H1 (cell line): Measurements from ENCODE around the gene B3GAT1. TPM values are rescaled to one million over a fixed set of nuclear protein-coding genes. Genes with fewer than 3 reads are reported as not detected.
"Not testable (repeated sequence)": the region's sequence is repeated elsewhere in the genome, so short reads cannot be mapped to it uniquely, and the experiment has no call there.

Source experiments
- CTCF ChIA-PET: fragments of 300-600 bp; sonication (Branson Sonifier 250); formaldehyde crosslinking; loops from one replicate; lab custom pipeline; 2021; ENCODE audit not compliant: partially characterized antibody; lab: Charles Lee
- POLR2A ChIA-PET: fragments of 300-600 bp; sonication (Branson Sonifier 250); formaldehyde crosslinking; loops from one replicate; lab custom pipeline; 2021; ENCODE audit warnings: inconsistent platforms; ENCODE audit not compliant: partially characterized antibody; lab: Charles Lee
- DNase-seq, 2 experiments: peaks; one replicate each; pipeline versions ENCODE4 v3.0.0 to v3.0.0-alpha.2; 2010 to 2022; ENCODE audit warnings: low spot score in 2 of 2, low read depth in 1 of 2, mixed read lengths in 1 of 2
- FAIRE-seq: peaks from 2 replicates; lab custom pipeline; 2011; peaks lifted over from hg19 to GRCh38; lab: Jason Lieb, UNC
- H2AFZ ChIP-seq: 2 replicates; pipeline ENCODE4 v1.8.1; 2012; ENCODE audit warnings: low read length, inconsistent platforms
- H2AK5ac ChIP-seq: 2 replicates; pipeline ENCODE4 v1.6.1; 2013; ENCODE audit warnings: low read depth, low read length
- H2BK120ac ChIP-seq: replicated peaks from 2 replicates; pipeline ENCODE3; 2013; ENCODE audit warnings: low read depth, low read length, inconsistent platforms
- H2BK12ac ChIP-seq: 2 replicates; pipeline ENCODE4 v1.6.1; 2013; ENCODE audit warnings: low read depth, low read length
- H2BK15ac ChIP-seq: 2 replicates; pipeline ENCODE4 v1.6.1; 2013; ENCODE audit warnings: low read length
- H2BK20ac ChIP-seq: 2 replicates; pipeline ENCODE4 v1.6.1; 2013; ENCODE audit warnings: low read length
- H2BK5ac ChIP-seq: 2 replicates; pipeline ENCODE4 v1.6.1; 2013; ENCODE audit warnings: low read depth, low read length
- H3K14ac ChIP-seq: 2 replicates; pipeline ENCODE4 v1.6.1; 2013; ENCODE audit warnings: inconsistent platforms; ENCODE audit not compliant: insufficient read length
- H3K18ac ChIP-seq: 2 replicates; pipeline ENCODE4 v1.6.1; 2013; ENCODE audit warnings: low read length; ENCODE audit errors: extremely low read depth
- H3K23ac ChIP-seq: 2 replicates; pipeline ENCODE4 v1.6.1; 2013; ENCODE audit warnings: inconsistent platforms; ENCODE audit not compliant: insufficient read length
- H3K23me2 ChIP-seq: 2 replicates; pipeline ENCODE4 v1.6.1; 2013; ENCODE audit warnings: low read depth, low read length
- H3K27ac ChIP-seq: 2 replicates; pipeline ENCODE4 v1.6.1; 2011; ENCODE audit warnings: low read depth, low read length, inconsistent platforms
- H3K27me3 ChIP-seq, 4 experiments: replicated peaks in 1 of 4; 1 replicate in 1 of 4; 2 replicates in 3 of 4; pipeline versions ENCODE4 v1.6.1 to v1.8.1; 2011 to 2013; ENCODE audit warnings: low read length in 3 of 4, mild to moderate bottlenecking in 3 of 4, inconsistent platforms in 2 of 4, mixed read lengths in 2 of 4, moderate library complexity in 1 of 4; ENCODE audit not compliant: control insufficient read depth in 3 of 4, insufficient read depth in 3 of 4; ENCODE audit errors: extremely low read depth in 1 of 4
- H3K36me3 ChIP-seq, 4 experiments: 2 replicates each; pipeline versions ENCODE4 v1.6.1 to v1.8.1; 2011 to 2013; ENCODE audit warnings: mild to moderate bottlenecking in 4 of 4, low read length in 3 of 4, moderate library complexity in 2 of 4, control low read depth in 1 of 4, inconsistent platforms in 1 of 4; ENCODE audit not compliant: insufficient read depth in 4 of 4, control insufficient read depth in 2 of 4
- H3K4ac ChIP-seq: replicated peaks from 2 replicates; pipeline ENCODE3; 2013; ENCODE audit warnings: low read length, low read depth, mixed read lengths, inconsistent platforms; ENCODE audit not compliant: insufficient read length
- H3K4me1 ChIP-seq, 4 experiments: replicated peaks in 1 of 4; 1 replicate in 1 of 4; 2 replicates in 3 of 4; pipeline versions ENCODE4 v1.6.1 to v1.8.1; 2011 to 2013; ENCODE audit warnings: low read length in 3 of 4, inconsistent platforms in 2 of 4, mixed read lengths in 1 of 4; ENCODE audit not compliant: insufficient read depth in 4 of 4, control insufficient read depth in 3 of 4
- H3K4me2 ChIP-seq, 2 experiments: 2 replicates each; pipeline versions ENCODE4 v1.6.1 to v1.8.1; 2011 to 2013; ENCODE audit warnings: low read depth in 2 of 2, low read length in 2 of 2, control low read depth in 1 of 2, inconsistent platforms in 1 of 2, mild to moderate bottlenecking in 1 of 2; ENCODE audit not compliant: insufficient read depth in 1 of 2
- H3K4me3 ChIP-seq, 4 experiments: fragments of 200-600, 300-600 bp in 1 of 4; sonication (generic), shearing (Covaris generic), sonication (Bioruptor Twin) in 1 of 4; 2 replicates each; pipeline versions ENCODE4 v1.5.1 to v1.8.1; 2011 to 2016; ENCODE audit warnings: low read length in 4 of 4, low read depth in 3 of 4, control low read depth in 2 of 4, inconsistent platforms in 2 of 4, mild to moderate bottlenecking in 2 of 4, mixed read lengths in 1 of 4, moderate library complexity in 1 of 4; ENCODE audit not compliant: insufficient read depth in 2 of 4; ENCODE audit errors: extremely low read depth in 1 of 4
- H3K56ac ChIP-seq: replicated peaks from 2 replicates; pipeline ENCODE3; 2013; ENCODE audit warnings: low read depth, mild to moderate bottlenecking, mixed read lengths, low read length, inconsistent platforms; ENCODE audit not compliant: insufficient read length
- H3K79me1 ChIP-seq: 2 replicates; pipeline ENCODE4 v1.6.1; 2013; ENCODE audit warnings: low read depth, low read length, control low read depth
- H3K79me2 ChIP-seq, 2 experiments: 2 replicates each; pipeline versions ENCODE4 v1.6.1 to v1.8.1; 2012 to 2013; ENCODE audit warnings: low read length in 2 of 2, mild to moderate bottlenecking in 2 of 2, inconsistent platforms in 1 of 2; ENCODE audit not compliant: insufficient read depth in 2 of 2, control insufficient read depth in 1 of 2
- H3K9ac ChIP-seq, 4 experiments: replicated peaks in 1 of 4; 1 replicate in 1 of 4; 2 replicates in 3 of 4; pipeline versions ENCODE4 v1.6.1 to v1.8.1; 2011 to 2013; ENCODE audit warnings: low read depth in 3 of 4, low read length in 3 of 4, control low read depth in 2 of 4, mild to moderate bottlenecking in 2 of 4, moderate library complexity in 2 of 4, inconsistent platforms in 1 of 4; ENCODE audit errors: extremely low read depth in 1 of 4
- H3K9me3 ChIP-seq, 2 experiments: 2 replicates each; pipeline versions ENCODE4 v1.6.1 to v1.8.1; 2012 to 2013; ENCODE audit warnings: mild to moderate bottlenecking in 2 of 2, moderate library complexity in 2 of 2, control low read depth in 1 of 2, inconsistent platforms in 1 of 2, low read depth in 1 of 2, low read length in 1 of 2, mixed read lengths in 1 of 2; ENCODE audit not compliant: insufficient read depth in 2 of 2
- H4K20me1 ChIP-seq, 2 experiments: replicated peaks in 1 of 2; 2 replicates each; pipeline versions ENCODE3 to v1.8.1; 2011 to 2013; ENCODE audit warnings: inconsistent platforms in 2 of 2, low read length in 2 of 2, mild to moderate bottlenecking in 1 of 2; ENCODE audit not compliant: insufficient read depth in 2 of 2, control insufficient read depth in 1 of 2
- H4K5ac ChIP-seq: 2 replicates; pipeline ENCODE4 v1.6.1; 2013; ENCODE audit warnings: low read length, low read depth, mixed read lengths, inconsistent platforms; ENCODE audit not compliant: insufficient read length
- H4K8ac ChIP-seq: 2 replicates; pipeline ENCODE4 v1.8.0; 2013; ENCODE audit warnings: mild to moderate bottlenecking, moderate library complexity, low read length, inconsistent platforms; ENCODE audit not compliant: insufficient read depth; ENCODE audit errors: extremely low read depth
- H4K91ac ChIP-seq: replicated peaks from 2 replicates; pipeline ENCODE3; 2013; ENCODE audit warnings: low read length, mixed read lengths, inconsistent platforms; ENCODE audit not compliant: insufficient read length
- CHD2 ChIP-seq: IDR thresholded peaks from 2 replicates; pipeline ENCODE4 v1.6.1; 2012; ENCODE audit warnings: low read length, improper control_type of control experiment
- KDM4A ChIP-seq: IDR thresholded peaks from one replicate; pipeline ENCODE4 v1.7.1; 2012; ENCODE audit warnings: low read depth, mild to moderate bottlenecking, moderate library complexity, low read length, inconsistent platforms; ENCODE audit not compliant: severe bottlenecking
- NRF1 ChIP-seq: IDR thresholded peaks from 2 replicates; pipeline ENCODE4 v1.6.1; 2011; ENCODE audit warnings: mild to moderate bottlenecking, low read depth, low read length, improper control_type of control experiment
- POLR2AphosphoS5 ChIP-seq: IDR thresholded peaks from 2 replicates; pipeline ENCODE4 v1.6.1; 2011; ENCODE audit warnings: low read depth, low read length
- RXRA ChIP-seq: IDR thresholded peaks from 2 replicates; pipeline ENCODE4 v1.6.1; 2011; ENCODE audit warnings: low read depth, mild to moderate bottlenecking, low read length, moderate library complexity; ENCODE audit not compliant: insufficient read depth
- TCF12 ChIP-seq: IDR thresholded peaks from 2 replicates; pipeline ENCODE4 v1.6.1; 2011; ENCODE audit warnings: low read depth, mild to moderate bottlenecking, low read length
- WGBS, 2 experiments: shearing (Covaris generic) in 1 of 2; methylation state at CpG; one replicate each; pipeline versions ENCODE4 v1.1.6 to v1.1.7; 2013 to 2015; ENCODE audit warnings: low lambda C conversion rate in 2 of 2, mixed read lengths in 2 of 2, inconsistent platforms in 1 of 2, low coverage in 1 of 2, missing lambda C conversion rate in 1 of 2; ENCODE audit not compliant: insufficient replicate concordance in 2 of 2, insufficient coverage in 1 of 2, insufficient read length in 1 of 2; ENCODE audit errors: extremely low coverage in 1 of 2, missing lambda C conversion rate in 1 of 2; 5-methylcytosine and 5-hydroxymethylcytosine counted together
- polyA plus RNA-seq, 7 experiments: library from polyadenylated mRNA; depleted of rRNA in 3 of 7; stranded (reverse) in 5 of 7; unstranded in 2 of 7; fragments of >200 nt in 5 of 7; fragments of 200-250 nt in 2 of 7; gene quantifications; 1 replicate in 5 of 7; 2 replicates in 1 of 7; 4 replicates in 1 of 7; pipeline versions ENCODE4 v1.2.1 to v1.2.3, GENCODE V29; 2011 to 2013; ENCODE audit warnings: missing spikeins in 2 of 7, mixed read lengths in 2 of 7
- total RNA-seq: library from RNA; stranded (reverse); fragmentation: NEBNext Ultra II Directional; extraction: Animal tissue kit (Norgen Biotek cat#: 25700); gene quantifications from 2 replicates; pipeline ENCODE4 v1.2.1, GENCODE V29; 2021

B3GAT1 gene
- total and polyA plus RNA-seq, 2 of the 8 experiments (the other 6 are each of a cell fraction or from before 2014, with no cell fraction given) = 19.7 to 32.4 TPM

GRCh38 chr11:134459246-134460061 is 47.4 kb upstream of the B3GAT1 start (continued):
- TF ChIP-seq CHD2 (no peak), POLR2AphosphoS5 (no peak), RXRA (no peak), KDM4A (no peak), TCF12 (no peak), NRF1 (no peak)

- H3K14ac ChIP-seq, H3K79me1 ChIP-seq, H4K20me1 ChIP-seq, H4K5ac ChIP-seq, DNase-seq, H3K23me2 ChIP-seq, H3K56ac ChIP-seq, H2BK20ac ChIP-seq, H2AK5ac ChIP-seq, H2AFZ ChIP-seq, H3K4me3 ChIP-seq, H4K91ac ChIP-seq, H3K23ac ChIP-seq, H3K36me3 ChIP-seq, H2BK120ac ChIP-seq, H2BK15ac ChIP-seq, H3K9ac ChIP-seq, H3K79me2 ChIP-seq, H3K4me1 ChIP-seq, H4K8ac ChIP-seq, H3K18ac ChIP-seq, H3K4me2 ChIP-seq, H3K4ac ChIP-seq, H3K9me3 ChIP-seq, H2BK12ac ChIP-seq, FAIRE-seq, H3K27ac ChIP-seq, H2BK5ac ChIP-seq, H3K27me3 ChIP-seq: not testable (repeated sequence)
- WGBS, 2 experiments = 77% methylated on average over 2 of the region's 2 CpGs; no CpG with 5 or more reads in 1 of the 2 experiments
- CTCF ChIA-PET = interaction anchor here (0.6 to 0.7 kb wide), 2 partner anchors 139 to 425 kb away, joined by 3 read pairs; no protein-coding TSS in a partner anchor
- POLR2A ChIA-PET = interaction anchor here (0.8 kb wide), 1 partner anchor 80 kb away, joined by 4 read pairs; no protein-coding TSS in a partner anchor
Observed at GRCh38 chr11:134457411-134458007, 45.5 kb upstream of the B3GAT1 start.
